HEK293 (cell line): ENCODE data around the gene TMEM140.
A peak's percentile ranks its signal among the peaks of the same experiment; 100 is the strongest.

Source experiments
- CTCF ChIA-PET: fragments of 350-600 bp; formaldehyde crosslinking; extraction: SDS; loops from one replicate; lab custom pipeline; 2021; ENCODE audit warnings: antibody characterized with exemption; lab: Yijun Ruan, JAX
- POLR2A ChIA-PET: fragments of 300-600 bp; formaldehyde crosslinking; extraction: SDS; loops from one replicate; lab custom pipeline; 2020; ENCODE audit warnings: antibody characterized with exemption, inconsistent platforms; lab: Yijun Ruan, JAX
- H3K27ac ChIP-seq: fragments of 200-500 bp; sonication (Bioruptor generic); 2 replicates; pipeline ENCODE4 v1.5.1; 2014; ENCODE audit warnings: low read depth, low read length, control low read depth, inconsistent platforms; ENCODE audit errors: extremely low read depth
- H3K36me3 ChIP-seq, 2 experiments: fragments of 200-500 bp in 1 of 2; sonication (Bioruptor generic) in 1 of 2; 1 replicate in 1 of 2; 2 replicates in 1 of 2; pipeline ENCODE4 v1.5.1; 2014 to 2017; ENCODE audit warnings: inconsistent platforms in 2 of 2, low read length in 2 of 2; ENCODE audit not compliant: control insufficient read depth in 2 of 2, insufficient read depth in 1 of 2
- H3K4me1 ChIP-seq: fragments of 200-500 bp; sonication (Bioruptor generic); 2 replicates; pipeline ENCODE4 v1.5.1; 2014; ENCODE audit warnings: mild to moderate bottlenecking, low read length, inconsistent platforms; ENCODE audit not compliant: control insufficient read depth, insufficient read depth
- H3K4me3 ChIP-seq: 2 replicates; pipeline ENCODE4 v1.5.1; 2011; ENCODE audit warnings: low read depth, mild to moderate bottlenecking, control low read depth, low read length, moderate library complexity
- H3K9me3 ChIP-seq: fragments of 200-500 bp; sonication (Bioruptor generic); 2 replicates; pipeline ENCODE4 v1.5.1; 2014; ENCODE audit warnings: low read depth, low read length, inconsistent platforms; ENCODE audit not compliant: control insufficient read depth, insufficient read depth
- GLIS1 ChIP-seq: fragments of 450-650 bp; formaldehyde crosslinking; IDR thresholded peaks from 2 replicates; pipeline ENCODE4 v1.5.1; 2016; ENCODE audit warnings: missing biosample characterization, missing genetic modification characterization
- GLIS2 ChIP-seq: fragments of 450-650 bp; formaldehyde crosslinking; IDR thresholded peaks from 2 replicates; pipeline ENCODE4 v1.5.1; 2016; ENCODE audit warnings: missing biosample characterization, missing genetic modification characterization
- KLF1 ChIP-seq: fragments of 450-650 bp; formaldehyde crosslinking; IDR thresholded peaks from 2 replicates; pipeline ENCODE4 v1.5.1; 2016; ENCODE audit warnings: missing biosample characterization, missing genetic modification characterization
- WT1 ChIP-seq: fragments of 450-650 bp; formaldehyde crosslinking; IDR thresholded peaks from 2 replicates; pipeline ENCODE4 v1.5.1; 2016; ENCODE audit warnings: missing biosample characterization, missing genetic modification characterization
- ZBTB1 ChIP-seq: fragments of 450-650 bp; formaldehyde crosslinking; IDR thresholded peaks from 2 replicates; pipeline ENCODE4 v1.5.1; 2016; ENCODE audit warnings: missing biosample characterization, missing genetic modification characterization
- ZIC2 ChIP-seq: fragments of 450-650 bp; formaldehyde crosslinking; IDR thresholded peaks from 2 replicates; pipeline ENCODE4 v1.5.1; 2016; ENCODE audit warnings: missing biosample characterization, missing genetic modification characterization
- ZNF112 ChIP-seq: fragments of 450-650 bp; formaldehyde crosslinking; IDR thresholded peaks from 2 replicates; pipeline ENCODE4 v1.5.0; 2017; ENCODE audit warnings: missing biosample characterization, missing genetic modification characterization
- ZNF2 ChIP-seq: fragments of 450-650 bp; formaldehyde crosslinking; IDR thresholded peaks from 2 replicates; pipeline ENCODE4 v1.5.1; 2016; ENCODE audit warnings: missing biosample characterization, missing genetic modification characterization
- ZNF426 ChIP-seq: fragments of 450-650 bp; formaldehyde crosslinking; IDR thresholded peaks from 2 replicates; pipeline ENCODE4 v1.5.1; 2017; ENCODE audit warnings: missing biosample characterization, missing genetic modification characterization, mild to moderate bottlenecking, inconsistent platforms, moderate library complexity
- ZNF48 ChIP-seq: fragments of 450-650 bp; formaldehyde crosslinking; IDR thresholded peaks from 2 replicates; pipeline ENCODE4 v1.5.1; 2016; ENCODE audit warnings: missing biosample characterization, missing genetic modification characterization
- ZNF548 ChIP-seq: fragments of 450-650 bp; formaldehyde crosslinking; IDR thresholded peaks from 2 replicates; pipeline ENCODE4 v1.5.1; 2016; ENCODE audit warnings: missing biosample characterization, missing genetic modification characterization
- ZNF639 ChIP-seq: fragments of 450-650 bp; formaldehyde crosslinking; IDR thresholded peaks from 2 replicates; pipeline ENCODE4 v1.5.1; 2016; ENCODE audit warnings: missing biosample characterization, missing genetic modification characterization
- ZNF670 ChIP-seq: fragments of 450-650 bp; formaldehyde crosslinking; IDR thresholded peaks from 2 replicates; pipeline ENCODE4 v1.5.1; 2016; ENCODE audit warnings: missing biosample characterization, missing genetic modification characterization, low read depth
- ZSCAN4 ChIP-seq: fragments of 450-650 bp; formaldehyde crosslinking; IDR thresholded peaks from 2 replicates; pipeline ENCODE4 v1.5.1; 2017; ENCODE audit warnings: missing biosample characterization, missing genetic modification characterization
- TF ChIP-seq, protein P1 (sequence below): fragments of 450-650 bp; formaldehyde crosslinking; IDR thresholded peaks from 2 replicates; pipeline ENCODE4 v1.5.1; 2017; ENCODE audit warnings: missing biosample characterization, missing genetic modification characterization

The TMEM140 gene

GRCh38 chr7:135195968-135196629, 48.2 kb downstream of the TMEM140 start:
- TF ChIP-seq ZNF639 (tag by site-specific recombination) (no peak), ZIC2 (tag by site-specific recombination) (peak; percentile 31; the same call in 1 of the 2 replicates), KLF1 (tag by site-specific recombination) (no peak), ZNF426 (tag by site-specific recombination) (no peak), GLIS2 (tag by site-specific recombination) (no peak), ZSCAN4 (no peak)
- peaks cover 0 to 74% of the 10 kb centered on the region in 2 experiments; a peak in 2 of 3 replicates for H3K36me3 ChIP-seq
- no peaks in the 10 kb centered on the region for H3K9me3 ChIP-seq
- POLR2A ChIA-PET: no interaction called here
- H3K27ac ChIP-seq: no peak overlapping the region
- H3K4me1 ChIP-seq: peaks cover 4% of the 10 kb centered on the region
- CTCF ChIA-PET: no interaction called here
- H3K4me3 ChIP-seq: no peak overlapping the region

- Histone ChIP-seq H3K4me1 (peaks cover 5% of the 10 kb centered on the region), H3K27ac (no peak overlapping the region), H3K4me3 (no peak overlapping the region), H3K36me3 (peaks cover 0 to 74% of the 10 kb centered on the region in 2 experiments; a peak in 1 of 3 replicates), H3K9me3 (no peaks in the 10 kb centered on the region)
- ChIA-PET POLR2A (no interaction called here), CTCF (no interaction called here)
- TF ChIP-seq ZNF548 (no peak), WT1 (tag by site-specific recombination) (no peak), ZNF48 (no peak), ZNF670 (tag by site-specific recombination) (no peak), ZNF2 (tag by site-specific recombination) (no peak), ZNF112 (no peak)
- TF ChIP-seq, protein P1, sequence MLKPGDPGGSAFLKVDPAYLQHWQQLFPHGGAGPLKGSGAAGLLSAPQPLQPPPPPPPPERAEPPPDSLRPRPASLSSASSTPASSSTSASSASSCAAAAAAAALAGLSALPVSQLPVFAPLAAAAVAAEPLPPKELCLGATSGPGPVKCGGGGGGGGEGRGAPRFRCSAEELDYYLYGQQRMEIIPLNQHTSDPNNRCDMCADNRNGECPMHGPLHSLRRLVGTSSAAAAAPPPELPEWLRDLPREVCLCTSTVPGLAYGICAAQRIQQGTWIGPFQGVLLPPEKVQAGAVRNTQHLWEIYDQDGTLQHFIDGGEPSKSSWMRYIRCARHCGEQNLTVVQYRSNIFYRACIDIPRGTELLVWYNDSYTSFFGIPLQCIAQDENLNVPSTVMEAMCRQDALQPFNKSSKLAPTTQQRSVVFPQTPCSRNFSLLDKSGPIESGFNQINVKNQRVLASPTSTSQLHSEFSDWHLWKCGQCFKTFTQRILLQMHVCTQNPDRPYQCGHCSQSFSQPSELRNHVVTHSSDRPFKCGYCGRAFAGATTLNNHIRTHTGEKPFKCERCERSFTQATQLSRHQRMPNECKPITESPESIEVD: no peak
These were observed 49.5 kb downstream of the TMEM140 start for GRCh38 chr7:135197343-135197742.

DNA sequence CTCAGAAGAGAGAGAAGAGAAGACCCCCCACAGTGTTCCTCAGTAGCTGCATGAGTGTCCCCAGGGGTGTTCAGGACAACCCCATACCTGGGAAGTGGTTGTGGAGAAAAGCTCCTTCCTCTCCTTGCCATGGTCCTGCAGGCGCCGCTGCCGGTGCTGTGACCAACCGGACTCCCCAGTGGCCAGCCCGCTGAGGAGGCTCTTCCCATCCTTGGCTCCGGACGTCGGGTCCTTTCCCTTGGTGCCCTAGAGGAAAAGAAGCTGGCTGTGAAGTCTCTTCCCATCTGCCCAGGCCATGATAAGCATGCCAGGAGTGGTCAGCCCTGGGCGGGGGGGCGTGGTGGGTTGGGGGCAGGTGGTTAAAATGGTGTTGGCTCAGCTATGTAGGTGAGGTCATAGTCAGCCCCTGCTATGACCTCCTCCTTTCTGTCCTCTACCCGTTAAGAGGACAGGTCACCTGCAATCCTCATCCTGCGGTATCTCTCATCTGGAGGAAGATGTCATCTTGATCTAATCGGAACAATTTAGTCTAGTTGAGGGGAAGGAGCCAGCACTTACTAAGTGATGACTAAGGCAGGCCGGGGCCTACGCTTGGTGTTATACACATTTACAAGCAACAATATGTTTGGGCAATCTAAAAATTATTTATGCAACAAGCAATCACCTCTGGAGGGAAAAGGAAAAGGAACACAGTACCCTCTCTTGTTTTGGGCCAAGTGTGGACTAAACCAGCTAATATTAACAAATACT, 50.2 kb downstream of the TMEM140 start:
- H3K4me1 ChIP-seq: peaks cover 5% of the 10 kb centered on the region
- peaks cover 0 to 72% of the 10 kb centered on the region in 2 experiments; a peak in 1 of 3 replicates for H3K36me3 ChIP-seq
- ChIA-PET CTCF (interaction anchor here (1.3 kb wide), 1 partner anchor 19 kb away, joined by 6 read pairs; no protein-coding TSS in a partner anchor), POLR2A (no interaction called here)
- H3K9me3 ChIP-seq: no peaks in the 10 kb centered on the region
- H3K4me3 ChIP-seq: no peak overlapping the region
- no peak overlapping the region for H3K27ac ChIP-seq
- TF ChIP-seq ZBTB1 (tag by site-specific recombination): no peak
- peak; percentile 78 for TF ChIP-seq GLIS1 (tag by site-specific recombination)
